ENCODE measurements around the gene ALDH1A1.

The ALDH1A1 gene

DNA sequence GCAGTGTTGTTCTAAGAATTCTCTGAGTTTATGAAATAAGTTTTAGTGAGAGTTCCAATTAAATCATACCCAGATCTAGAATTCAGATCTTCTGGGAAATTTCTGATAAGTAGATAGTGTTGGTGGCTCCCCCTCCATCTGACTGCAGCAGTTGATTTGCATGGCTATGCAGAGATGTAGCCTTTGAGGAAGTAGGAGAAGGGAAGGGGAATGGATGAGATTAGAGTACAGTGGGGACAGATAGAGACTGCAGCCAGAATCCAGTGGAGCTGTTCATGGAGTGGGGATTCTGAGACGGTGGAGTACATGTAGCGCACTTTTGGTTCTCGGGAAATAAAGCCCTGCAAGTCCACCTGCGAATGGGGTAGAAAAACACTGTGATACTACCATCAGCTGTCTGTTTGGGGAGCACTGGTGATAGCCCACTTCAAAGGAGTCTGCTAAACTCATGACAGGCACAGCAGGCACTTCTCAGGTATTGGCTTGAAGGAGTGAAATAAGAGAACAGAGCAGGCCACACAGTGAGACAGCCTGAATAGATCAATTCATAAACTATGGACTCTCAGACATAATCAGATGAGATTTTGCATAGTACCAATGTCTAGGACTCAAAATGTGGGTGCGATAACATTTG lies 96.8 kb downstream of the ALDH1A1 start:
- DNase-seq (ENCODE audit: low spot score), result no peak

DNA sequence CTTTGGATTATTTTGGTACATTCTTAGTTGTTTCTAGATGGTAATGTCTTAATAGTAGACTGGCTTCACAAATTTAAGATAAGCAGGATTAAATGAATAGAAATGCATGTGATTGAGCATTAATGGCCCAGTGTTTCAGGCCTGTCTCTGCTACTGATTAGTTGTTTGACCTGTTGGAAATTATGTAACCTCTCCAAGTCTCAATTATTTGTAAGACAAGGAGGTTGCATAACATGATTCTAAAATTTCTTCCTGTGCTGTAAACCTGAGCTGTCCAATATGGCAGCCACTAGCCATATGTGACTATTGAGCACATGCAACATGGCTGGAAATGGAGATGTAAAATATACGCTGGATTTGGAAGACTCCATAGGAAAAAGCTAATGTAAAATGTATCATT lies 97.5 kb downstream of the ALDH1A1 start:
- DNase-seq (ENCODE audit: low spot score), result no peak

All from D341Med (cell line).